PC-3 (cell line): ENCODE data around the gene TESK1. TPM values are rescaled to one million over a fixed set of nuclear protein-coding genes. Genes with fewer than 3 reads are reported as not detected.
"Not testable (repeated sequence)": the region's sequence is repeated elsewhere in the genome, so short reads cannot be mapped to it uniquely, and the experiment has no call there.

ENCODE experiments used
- ATAC-seq: fragments of 200-7000 bp; cut with Tn5 transposase; 2 replicates; pipeline ENCODE4 v1.9.1; 2020; ENCODE audit warnings: mild to moderate bottlenecking, moderate library complexity
- BruUV-seq: library from RNA; stranded (reverse); fragments of 400-500 nt; replicated peaks from 2 replicates; lab custom pipeline; 2021; lab: Mats Ljungman, UMichigan
- CTCF ChIA-PET: fragments of 300-600 bp; sonication (Branson Sonifier 250); formaldehyde crosslinking; loops from one replicate; lab custom pipeline; 2022; ENCODE audit warnings: antibody characterized with exemption; lab: Charles Lee
- POLR2A ChIA-PET: fragments of 300-600 bp; sonication (Branson Sonifier 250); formaldehyde crosslinking; loops from one replicate; lab custom pipeline; 2022; ENCODE audit warnings: antibody characterized with exemption; ENCODE audit not compliant: unreplicated experiment; lab: Charles Lee
- DNase-seq: peaks from one replicate; pipeline ENCODE4 v3.0.0-alpha.2; 2015
- H2AFZ ChIP-seq: fragments of 300-600 bp; sonication (generic); 2 replicates; pipeline ENCODE4 v1.6.0; 2016; ENCODE audit warnings: antibody characterized with exemption, low read length
- H3F3A ChIP-seq: fragments of 300-600 bp; sonication (generic); one replicate; pipeline ENCODE4 v1.6.0; 2017; ENCODE audit warnings: antibody characterized with exemption, low read length, control low read depth, mild to moderate bottlenecking; ENCODE audit not compliant: unreplicated experiment
- H3K27ac ChIP-seq: fragments of 300-600 bp; sonication (generic); 2 replicates; pipeline ENCODE4 v1.5.1; 2016; ENCODE audit warnings: mild to moderate bottlenecking, low read length
- H3K27me3 ChIP-seq: fragments of 300-600 bp; sonication (generic); 2 replicates; pipeline ENCODE4 v1.6.1; 2016; ENCODE audit warnings: low read length, mixed read lengths
- H3K36me3 ChIP-seq: fragments of 300-600 bp; sonication (generic); 2 replicates; pipeline ENCODE4 v1.6.1; 2016; ENCODE audit warnings: low read depth, mixed run types, low read length, mixed read lengths
- H3K4me1 ChIP-seq: fragments of 300-600 bp; sonication (generic); 2 replicates; pipeline ENCODE4 v1.5.1; 2016; ENCODE audit warnings: low read length; ENCODE audit not compliant: insufficient read depth
- H3K4me2 ChIP-seq: fragments of 300-600 bp; sonication (generic); 2 replicates; pipeline ENCODE4 v1.6.0; 2016; ENCODE audit warnings: low read length
- H3K4me3 ChIP-seq: fragments of 300-600 bp; sonication (generic); 2 replicates; pipeline ENCODE4 v1.5.1; 2016; ENCODE audit warnings: mild to moderate bottlenecking, low read length, mixed read lengths
- H3K79me2 ChIP-seq: fragments of 300-600 bp; sonication (generic); 2 replicates; pipeline ENCODE4 v1.6.1; 2017; ENCODE audit warnings: low read length, mixed read lengths
- H3K9ac ChIP-seq: fragments of 300-600 bp; sonication (generic); 2 replicates; pipeline ENCODE4 v1.6.0; 2016; ENCODE audit warnings: mild to moderate bottlenecking, low read length
- H3K9me2 ChIP-seq: fragments of 300-600 bp; sonication (generic); replicated peaks from 2 replicates; pipeline ENCODE4 v1.6.1; 2016; ENCODE audit warnings: mixed run types, low read length, mixed read lengths
- H3K9me3 ChIP-seq: fragments of 300-600 bp; sonication (generic); 2 replicates; pipeline ENCODE4 v1.6.1; 2016; ENCODE audit warnings: low read length, mixed read lengths
- H4K20me1 ChIP-seq: fragments of 300-600 bp; sonication (generic); 2 replicates; pipeline ENCODE4 v1.6.1; 2016; ENCODE audit warnings: low read length, mixed read lengths
- EZH2 ChIP-seq: fragments of 300-600 bp; sonication (generic); IDR thresholded peaks from one replicate; pipeline ENCODE4 v1.6.1; 2017; ENCODE audit warnings: antibody characterized with exemption, mild to moderate bottlenecking, low read length; ENCODE audit not compliant: unreplicated experiment
- EZH2phosphoT487 ChIP-seq: fragments of 300-600 bp; sonication (generic); IDR thresholded peaks from 2 replicates; pipeline ENCODE4 v1.6.1; 2018; ENCODE audit warnings: mild to moderate bottlenecking, antibody characterized with exemption, low read length, borderline replicate concordance
- intact Hi-C: fragments of 100-400 bp; cut with micrococcal nuclease; formaldehyde crosslinking; loops from 2 replicates; pipeline ENCODE4 v1.9.0; 2023
- total RNA-seq: library from RNA; depleted of rRNA; stranded (reverse); fragments of >200 nt; gene quantifications from 2 replicates; pipeline ENCODE4 v1.2.3, GENCODE V29; 2014
- TF ChIP-seq, protein P1 (sequence below): fragments of 300-600 bp; sonication (generic); conservative IDR thresholded peaks from 2 replicates; pipeline ENCODE4 v1.5.1; 2017; ENCODE audit warnings: antibody characterized with exemption, low read depth, mild to moderate bottlenecking, low read length

The TESK1 gene
- total RNA-seq, 1 experiment from 2014 or later, result 11.2 TPM

GRCh38 chr9:35629597-35629996, 24.5 kb downstream of the TESK1 start:
- H3K27me3 ChIP-seq, result no peaks in the 10 kb centered on the region
- H3K9ac ChIP-seq, result no peak overlapping the region
- ATAC-seq (no peak), DNase-seq (no peak)
- no peaks in the 10 kb centered on the region for H4K20me1 ChIP-seq
- TF ChIP-seq EZH2phosphoT487, result no peak
- no peak for TF ChIP-seq EZH2
- TF ChIP-seq, protein P1, sequence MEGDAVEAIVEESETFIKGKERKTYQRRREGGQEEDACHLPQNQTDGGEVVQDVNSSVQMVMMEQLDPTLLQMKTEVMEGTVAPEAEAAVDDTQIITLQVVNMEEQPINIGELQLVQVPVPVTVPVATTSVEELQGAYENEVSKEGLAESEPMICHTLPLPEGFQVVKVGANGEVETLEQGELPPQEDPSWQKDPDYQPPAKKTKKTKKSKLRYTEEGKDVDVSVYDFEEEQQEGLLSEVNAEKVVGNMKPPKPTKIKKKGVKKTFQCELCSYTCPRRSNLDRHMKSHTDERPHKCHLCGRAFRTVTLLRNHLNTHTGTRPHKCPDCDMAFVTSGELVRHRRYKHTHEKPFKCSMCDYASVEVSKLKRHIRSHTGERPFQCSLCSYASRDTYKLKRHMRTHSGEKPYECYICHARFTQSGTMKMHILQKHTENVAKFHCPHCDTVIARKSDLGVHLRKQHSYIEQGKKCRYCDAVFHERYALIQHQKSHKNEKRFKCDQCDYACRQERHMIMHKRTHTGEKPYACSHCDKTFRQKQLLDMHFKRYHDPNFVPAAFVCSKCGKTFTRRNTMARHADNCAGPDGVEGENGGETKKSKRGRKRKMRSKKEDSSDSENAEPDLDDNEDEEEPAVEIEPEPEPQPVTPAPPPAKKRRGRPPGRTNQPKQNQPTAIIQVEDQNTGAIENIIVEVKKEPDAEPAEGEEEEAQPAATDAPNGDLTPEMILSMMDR, result no peak
- intact Hi-C loops, result no loop called here
- H3K9me3 ChIP-seq, result no peaks in the 10 kb centered on the region
- H3K36me3 ChIP-seq, result no peaks in the 10 kb centered on the region
- ChIA-PET CTCF (interaction anchor here (0.5 kb wide), 1 partner anchor 16 kb away, joined by 3 read pairs; no protein-coding TSS in a partner anchor), POLR2A (no interaction called here)
- H3K27ac ChIP-seq, result no peak overlapping the region
- no TSS peak for BruUV-seq
- H3K4me1 ChIP-seq, result no peaks in the 10 kb centered on the region
- H3K79me2 ChIP-seq, result no peaks in the 10 kb centered on the region
- no peak overlapping the region for H2AFZ ChIP-seq
- no peak overlapping the region for H3K4me3 ChIP-seq
- no peaks in the 10 kb centered on the region for H3F3A ChIP-seq
- no peak overlapping the region for H3K4me2 ChIP-seq
- no peaks in the 10 kb centered on the region for H3K9me2 ChIP-seq

DNA sequence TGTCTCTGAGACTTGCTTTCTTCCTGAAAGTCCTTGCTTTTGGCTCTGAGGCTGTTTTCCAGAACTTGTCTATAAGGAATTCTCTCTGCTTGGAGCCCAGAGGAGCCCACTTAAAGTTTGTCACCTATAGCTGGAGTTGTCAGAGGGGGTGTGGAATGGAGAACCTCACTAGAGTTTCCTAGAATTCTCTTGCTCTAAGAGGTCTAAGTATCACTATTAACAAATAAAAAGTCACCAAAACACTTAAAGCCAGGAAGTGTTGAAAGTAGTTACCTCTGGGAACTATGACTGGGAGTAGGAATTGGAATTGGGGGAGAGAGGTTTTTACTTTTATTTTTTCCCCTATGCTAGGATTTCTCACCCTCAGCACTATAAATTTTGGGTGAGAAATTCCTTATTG, 30.7 kb downstream of the TESK1 start:
- no peak for DNase-seq
- Histone ChIP-seq H3K4me3 (no peak overlapping the region), H3K9ac (no peak overlapping the region), H3K36me3 (no peaks in the 10 kb centered on the region), H3K9me3 (no peaks in the 10 kb centered on the region), H3K9me2 (no peaks in the 10 kb centered on the region), H3K4me1 (no peaks in the 10 kb centered on the region), H4K20me1 (no peaks in the 10 kb centered on the region), H3K27ac (no peak overlapping the region), H3K79me2 (no peaks in the 10 kb centered on the region), H3K4me2 (no peak overlapping the region), H2AFZ (no peak overlapping the region), H3K27me3 (no peaks in the 10 kb centered on the region), H3F3A (no peaks in the 10 kb centered on the region)
- ATAC-seq, result no peak
- ChIA-PET CTCF (no interaction called here), POLR2A (no interaction called here)
- no TSS peak for BruUV-seq
- TF ChIP-seq, protein P1, result no peak
- no peak for TF ChIP-seq EZH2phosphoT487
- no peak for TF ChIP-seq EZH2
- intact Hi-C loops, result no loop called here

DNA sequence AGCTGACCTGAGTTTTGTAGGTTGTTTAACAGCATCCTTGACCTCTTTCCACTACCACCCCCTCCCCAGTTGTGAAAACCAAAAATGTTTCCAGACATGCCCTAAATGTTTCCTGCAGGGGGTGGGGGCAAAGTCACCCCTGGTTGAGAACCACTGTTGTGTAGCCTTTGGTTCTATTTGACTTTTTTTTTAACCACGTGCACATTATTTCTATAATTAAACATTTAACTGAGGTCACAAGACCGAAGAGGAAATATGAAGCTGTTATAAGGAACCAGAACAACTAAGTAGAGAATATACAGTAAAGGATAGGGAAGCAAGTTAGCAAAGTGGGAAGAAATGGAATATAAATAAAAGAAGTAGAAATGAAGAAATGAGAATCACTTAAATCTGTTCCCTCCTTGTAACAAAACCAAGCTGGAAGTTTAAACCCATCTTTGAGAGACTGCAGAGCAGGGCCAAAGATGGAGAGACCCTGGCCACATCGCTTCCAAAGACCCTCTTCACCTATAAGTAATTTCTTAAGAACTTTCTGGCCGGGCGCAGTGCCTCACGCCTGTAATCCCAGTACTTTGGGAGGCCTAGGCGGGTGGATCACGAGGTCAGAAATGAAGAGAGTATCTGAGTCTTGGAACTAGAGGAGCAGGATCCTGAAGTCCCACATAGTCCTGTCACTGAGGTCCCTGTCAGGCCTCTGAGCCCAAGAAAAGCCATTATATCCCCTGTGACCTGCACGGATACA, 31.2 kb downstream of the TESK1 start:
- Histone ChIP-seq H3K4me1 (no peaks in the 10 kb centered on the region), H2AFZ (no peak overlapping the region), H3K9me3 (no peaks in the 10 kb centered on the region), H3F3A (no peaks in the 10 kb centered on the region), H3K9me2 (no peaks in the 10 kb centered on the region), H3K4me2 (no peak overlapping the region), H3K36me3 (no peaks in the 10 kb centered on the region), H4K20me1 (no peaks in the 10 kb centered on the region), H3K27me3 (no peaks in the 10 kb centered on the region), H3K27ac (no peak overlapping the region), H3K79me2 (no peaks in the 10 kb centered on the region), H3K4me3 (no peak overlapping the region), H3K9ac (no peak overlapping the region)
- BruUV-seq, result no TSS peak
- intact Hi-C loops, result no loop called here
- ChIA-PET POLR2A (no interaction called here), CTCF (no interaction called here)
- DNase-seq (no peak), ATAC-seq (no peak)
- no peak for TF ChIP-seq EZH2
- no peak for TF ChIP-seq EZH2phosphoT487
- TF ChIP-seq, protein P1, result no peak

- H4K20me1 ChIP-seq, H3K4me1 ChIP-seq, H3K4me3 ChIP-seq, H2AFZ ChIP-seq, H3F3A ChIP-seq, H3K9me2 ChIP-seq, ATAC-seq, H3K9me3 ChIP-seq, H3K79me2 ChIP-seq, DNase-seq, H3K27me3 ChIP-seq, POLR2A ChIA-PET, H3K36me3 ChIP-seq, H3K4me2 ChIP-seq, intact Hi-C loops, H3K9ac ChIP-seq, H3K27ac ChIP-seq, BruUV-seq, CTCF ChIA-PET: not testable (repeated sequence)
These were observed 31.8 kb downstream of the TESK1 start for GRCh38 chr9:35636877-35637246.
